Fibroblast of lung (primary cell): Measurements from ENCODE around the gene KRT3. TPM values are rescaled to one million over a fixed set of nuclear protein-coding genes. Genes with fewer than 3 reads are reported as not detected.

ENCODE experiments used
- DNase-seq, 2 donors: peaks; one replicate each; pipeline versions ENCODE4 v3.0.0 to v3.0.0-alpha.2; 2010; ENCODE audit warnings: low read depth in 2 of 2
- H2AFZ ChIP-seq: 2 replicates; pipeline ENCODE4 v1.5.1; 2012; ENCODE audit warnings: low read length, control low read depth, inconsistent platforms
- H3K27ac ChIP-seq: 2 replicates; pipeline ENCODE4 v1.5.1; 2011; ENCODE audit warnings: low read length, control low read depth; ENCODE audit not compliant: insufficient read depth
- H3K27me3 ChIP-seq: 2 replicates; pipeline ENCODE4 v1.5.1; 2011; ENCODE audit warnings: mild to moderate bottlenecking, low read length; ENCODE audit not compliant: control insufficient read depth, insufficient read depth
- H3K36me3 ChIP-seq: 2 replicates; pipeline ENCODE4 v1.5.1; 2011; ENCODE audit warnings: low read length; ENCODE audit not compliant: control insufficient read depth, insufficient read depth
- H3K4me1 ChIP-seq: 2 replicates; pipeline ENCODE4 v1.5.1; 2011; ENCODE audit warnings: low read length; ENCODE audit not compliant: control insufficient read depth, insufficient read depth; ENCODE audit errors: extremely low read depth
- H3K4me2 ChIP-seq: 2 replicates; pipeline ENCODE4 v1.5.1; 2011; ENCODE audit warnings: low read length, control low read depth; ENCODE audit not compliant: insufficient read depth; ENCODE audit errors: extremely low read depth
- H3K4me3 ChIP-seq, 4 experiments: fragments of 200-600 bp in 1 of 4; sonication (generic) in 1 of 4; replicated peaks in 1 of 4; 2 replicates each; pipeline ENCODE4 v1.5.1; 2011 to 2016; ENCODE audit warnings: low read length in 4 of 4, low read depth in 3 of 4, mild to moderate bottlenecking in 3 of 4, control low read depth in 2 of 4, inconsistent platforms in 1 of 4, mixed read lengths in 1 of 4; ENCODE audit not compliant: insufficient read depth in 1 of 4; ENCODE audit errors: control extremely low read depth in 1 of 4
- H3K79me2 ChIP-seq: 2 replicates; pipeline ENCODE4 v1.5.1; 2012; ENCODE audit warnings: mild to moderate bottlenecking, low read length, inconsistent platforms; ENCODE audit not compliant: control insufficient read depth, insufficient read depth
- H3K9ac ChIP-seq: 2 replicates; pipeline ENCODE4 v1.5.1; 2011; ENCODE audit warnings: mild to moderate bottlenecking, low read length, control low read depth; ENCODE audit not compliant: insufficient read depth
- H3K9me3 ChIP-seq: 2 replicates; pipeline ENCODE4 v1.5.1; 2012; ENCODE audit warnings: low read depth, low read length; ENCODE audit not compliant: control insufficient read depth, insufficient read depth
- H4K20me1 ChIP-seq: 2 replicates; pipeline ENCODE4 v1.5.1; 2011; ENCODE audit warnings: low read length; ENCODE audit not compliant: control insufficient read depth, insufficient read depth; ENCODE audit errors: extremely low read depth
- CTCF ChIP-seq, 2 donors: IDR thresholded peaks in 1 of 2; conservative IDR thresholded peaks in 1 of 2; 1 replicate in 1 of 2; 2 replicates in 1 of 2; pipeline ENCODE4 v1.5.1; 2011 to 2012; ENCODE audit warnings: low read length in 2 of 2, control low read depth in 1 of 2, inconsistent platforms in 1 of 2, low read depth in 1 of 2, mild to moderate bottlenecking in 1 of 2
- EZH2 ChIP-seq: IDR thresholded peaks from 2 replicates; pipeline ENCODE4 v1.5.1; 2012; ENCODE audit warnings: low read length, control low read depth, mild to moderate bottlenecking; ENCODE audit errors: missing control alignments
- polyA plus RNA-seq, 2 donors: library from polyadenylated mRNA; depleted of rRNA in 1 of 2; stranded (reverse) in 1 of 2; unstranded in 1 of 2; fragments of >200 nt; gene quantifications; 2 replicates each; pipeline ENCODE4 v1.2.1, GENCODE V29; 2011 to 2012; ENCODE audit warnings: missing spikeins in 1 of 2
- total RNA-seq: library from RNA; depleted of rRNA; stranded (reverse); fragments of >200 nt; gene quantifications from 2 replicates; pipeline ENCODE4 v1.2.1, GENCODE V29; 2014

KRT3 gene
- total and polyA plus RNA-seq, 2 donors (not counting 1 experiment from before 2014, with no cell fraction given) = not detected

GRCh38 chr12:52760623-52761022, 35.3 kb downstream of the KRT3 start:
- no peak for TF ChIP-seq EZH2
- TF ChIP-seq CTCF (conservative IDR thresholded peaks at IDR 0.05 in 1 of 2, IDR thresholded peaks at IDR 0.05 in 1 of 2; ENCODE audit: low read depth in 1 of 2, low read length in 2 of 2) = no peak
- Histone ChIP-seq H3K4me1 (no peaks in the 10 kb centered on the region), H3K27ac (no peak overlapping the region), H2AFZ (no peak overlapping the region), H3K4me3 (no peak overlapping the region), H3K36me3 (no peaks in the 10 kb centered on the region), H3K79me2 (no peaks in the 10 kb centered on the region), H3K27me3 (no peaks in the 10 kb centered on the region), H4K20me1 (no peaks in the 10 kb centered on the region), H3K9ac (no peak overlapping the region), H3K9me3 (no peaks in the 10 kb centered on the region), H3K4me2 (no peak overlapping the region)
- DNase-seq = no peak

- H2AFZ ChIP-seq = no peak overlapping the region
- no peaks in the 10 kb centered on the region for H3K36me3 ChIP-seq
- H4K20me1 ChIP-seq = no peaks in the 10 kb centered on the region
- H3K4me1 ChIP-seq = no peaks in the 10 kb centered on the region
- DNase-seq = no peak
- H3K27me3 ChIP-seq = no peaks in the 10 kb centered on the region
- no peaks in the 10 kb centered on the region for H3K79me2 ChIP-seq
- no peak overlapping the region for H3K4me3 ChIP-seq
- no peaks in the 10 kb centered on the region for H3K9me3 ChIP-seq
- H3K27ac ChIP-seq = no peak overlapping the region
- no peak overlapping the region for H3K9ac ChIP-seq
- H3K4me2 ChIP-seq = no peak overlapping the region
- TF ChIP-seq EZH2 (no peak), CTCF (conservative IDR thresholded peaks at IDR 0.05 in 1 of 2, IDR thresholded peaks at IDR 0.05 in 1 of 2; ENCODE audit: low read depth in 1 of 2, low read length in 2 of 2) (no peak)
These were observed 36.2 kb downstream of the KRT3 start for GRCh38 chr12:52759695-52760094.

GRCh38 chr12:52759218-52759617, 36.7 kb downstream of the KRT3 start:
- Histone ChIP-seq H3K9ac (no peak overlapping the region), H2AFZ (no peak overlapping the region), H3K27me3 (no peaks in the 10 kb centered on the region), H3K4me2 (no peak overlapping the region), H4K20me1 (no peaks in the 10 kb centered on the region), H3K4me3 (no peak overlapping the region), H3K9me3 (no peaks in the 10 kb centered on the region), H3K79me2 (no peaks in the 10 kb centered on the region), H3K4me1 (no peaks in the 10 kb centered on the region), H3K27ac (no peak overlapping the region), H3K36me3 (no peaks in the 10 kb centered on the region)
- TF ChIP-seq EZH2 (no peak), CTCF (conservative IDR thresholded peaks at IDR 0.05 in 1 of 2, IDR thresholded peaks at IDR 0.05 in 1 of 2; ENCODE audit: low read depth in 1 of 2, low read length in 2 of 2) (no peak)
- no peak for DNase-seq
